Mesendoderm (in vitro differentiated cells): ENCODE measurements around the gene FBRSL1.

ENCODE experiments used
- DNase-seq: peaks from one replicate; pipeline ENCODE4 v3.0.0; 2013
- H2AK5ac ChIP-seq: 2 replicates; pipeline ENCODE4 v1.6.1; 2013; ENCODE audit warnings: low read length, inconsistent platforms
- H2BK120ac ChIP-seq: 2 replicates; pipeline ENCODE4 v1.6.1; 2013; ENCODE audit warnings: low read depth, mild to moderate bottlenecking, low read length, moderate library complexity, mixed read lengths
- H2BK15ac ChIP-seq: replicated peaks from 2 replicates; pipeline ENCODE4 v1.6.1; 2013; ENCODE audit warnings: low read depth, mild to moderate bottlenecking, moderate library complexity
- H2BK5ac ChIP-seq: 2 replicates; pipeline ENCODE4 v1.6.1; 2013; ENCODE audit warnings: low read length, inconsistent platforms
- H3K18ac ChIP-seq: 2 replicates; pipeline ENCODE4 v1.6.1; 2013; ENCODE audit warnings: mild to moderate bottlenecking, low read length, mixed read lengths
- H3K23ac ChIP-seq: one replicate; pipeline ENCODE4 v1.6.1; 2013; ENCODE audit warnings: low read length
- H3K27ac ChIP-seq: 2 replicates; pipeline ENCODE4 v1.5.1; 2013; ENCODE audit warnings: low read depth, mild to moderate bottlenecking, inconsistent platforms, low read length, moderate library complexity
- H3K27me3 ChIP-seq: 2 replicates; pipeline ENCODE4 v1.6.1; 2013; ENCODE audit warnings: low read length, control low read depth, mild to moderate bottlenecking, inconsistent platforms; ENCODE audit not compliant: insufficient read depth, poor library complexity
- H3K36me3 ChIP-seq: 2 replicates; pipeline ENCODE4 v1.6.1; 2013; ENCODE audit warnings: low read length, inconsistent platforms; ENCODE audit not compliant: control insufficient read depth, insufficient read depth
- H3K4ac ChIP-seq: one replicate; pipeline ENCODE4 v1.6.1; 2013; ENCODE audit warnings: low read depth, mild to moderate bottlenecking, low read length, moderate library complexity
- H3K4me1 ChIP-seq: 2 replicates; pipeline ENCODE4 v1.6.1; 2013; ENCODE audit warnings: low read depth, low read length, inconsistent platforms; ENCODE audit not compliant: control insufficient read depth
- H3K4me2 ChIP-seq: 2 replicates; pipeline ENCODE4 v1.6.1; 2013; ENCODE audit warnings: low read length
- H3K4me3 ChIP-seq: 2 replicates; pipeline ENCODE4 v1.5.1; 2013; ENCODE audit warnings: mild to moderate bottlenecking, low read length
- H3K56ac ChIP-seq: one replicate; pipeline ENCODE4 v1.6.1; 2013; ENCODE audit warnings: low read length
- H3K79me1 ChIP-seq: 2 replicates; pipeline ENCODE4 v1.6.1; 2013; ENCODE audit warnings: low read length, inconsistent platforms
- H3K79me2 ChIP-seq: 2 replicates; pipeline ENCODE4 v1.6.1; 2013; ENCODE audit warnings: mild to moderate bottlenecking, low read length; ENCODE audit not compliant: control insufficient read depth, insufficient read depth
- H3K9ac ChIP-seq: 2 replicates; pipeline ENCODE4 v1.6.1; 2013; ENCODE audit warnings: low read length, inconsistent platforms
- H4K5ac ChIP-seq: one replicate; pipeline ENCODE4 v1.6.1; 2013; ENCODE audit warnings: low read length
- H4K8ac ChIP-seq: one replicate; pipeline ENCODE4 v1.6.1; 2013; ENCODE audit warnings: low read depth, mild to moderate bottlenecking, control low read depth, low read length, moderate library complexity
- WGBS: extraction: QIAGEN DNeasy Blood & Tissue Kit; methylation state at CpG from one replicate; pipeline ENCODE4 v1.1.7; 2013; ENCODE audit warnings: low lambda C conversion rate, missing lambda C conversion rate; ENCODE audit not compliant: insufficient coverage; ENCODE audit errors: extremely low coverage; 5-methylcytosine and 5-hydroxymethylcytosine counted together

Gene FBRSL1

DNA sequence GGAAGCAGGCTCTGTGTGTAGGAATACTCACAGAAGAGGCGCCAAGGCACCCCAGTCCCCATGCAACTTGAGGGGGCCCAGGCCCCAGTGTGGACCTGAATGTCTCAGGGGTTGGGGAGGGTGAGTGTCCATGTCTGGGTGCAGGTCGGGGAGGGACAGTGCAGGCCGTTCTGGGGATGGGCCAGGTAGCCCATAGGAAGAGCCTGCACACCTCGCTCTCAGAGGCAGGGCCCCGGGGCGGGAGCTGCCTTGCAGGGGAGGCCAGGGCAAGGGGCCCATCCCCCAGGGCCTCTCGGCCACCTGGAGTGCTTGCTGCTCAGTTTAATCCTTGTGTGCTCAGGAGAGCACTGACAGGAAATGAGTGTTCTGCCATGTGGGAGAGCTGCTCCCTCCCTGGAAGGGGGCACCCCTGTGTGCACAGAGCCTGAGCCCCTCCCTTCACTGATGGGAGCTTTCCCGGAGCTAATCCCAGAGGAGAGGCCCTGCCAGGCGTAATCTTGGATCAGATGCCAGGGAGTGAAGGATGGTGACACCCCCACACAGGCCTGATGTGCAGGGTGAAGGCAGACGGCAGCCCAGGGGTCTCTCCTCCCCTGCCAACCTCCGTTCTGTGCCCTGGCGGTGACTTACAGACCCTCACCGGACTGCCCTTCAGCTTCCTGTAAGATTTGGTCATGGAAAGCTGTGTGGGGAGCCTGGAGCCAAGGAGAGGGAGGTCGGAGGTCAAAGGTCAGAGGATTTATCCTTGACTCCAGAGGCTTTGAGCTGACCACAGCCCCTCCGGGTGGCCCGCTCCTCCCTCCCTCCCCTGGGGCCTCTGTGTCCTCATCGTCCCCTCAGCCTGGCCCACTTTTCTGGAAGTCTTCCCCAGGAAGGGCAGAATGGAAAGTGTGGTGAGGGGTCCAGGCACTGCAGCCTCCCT lies 24.4 kb upstream of the FBRSL1 start:
- no peak overlapping the region for H3K4ac ChIP-seq
- no peaks in the 10 kb centered on the region for H3K79me1 ChIP-seq
- no peaks in the 10 kb centered on the region for H3K79me2 ChIP-seq
- no peak overlapping the region for H3K4me3 ChIP-seq
- no peak overlapping the region for H3K9ac ChIP-seq
- H3K18ac ChIP-seq, result no peak overlapping the region
- no CpG with 5 or more reads among the region's 17 CpGs for WGBS
- H3K23ac ChIP-seq, result no peak overlapping the region
- H3K4me2 ChIP-seq, result no peak overlapping the region
- H2BK15ac ChIP-seq, result no peak overlapping the region
- H2BK120ac ChIP-seq, result no peak overlapping the region
- no peaks in the 10 kb centered on the region for H3K36me3 ChIP-seq
- no peak overlapping the region for H2BK5ac ChIP-seq
- H3K27me3 ChIP-seq, result no peaks in the 10 kb centered on the region
- no peak overlapping the region for H3K27ac ChIP-seq
- H4K5ac ChIP-seq, result no peak overlapping the region
- no peaks in the 10 kb centered on the region for H3K4me1 ChIP-seq
- DNase-seq, result no peak
- no peak overlapping the region for H2AK5ac ChIP-seq
- H3K56ac ChIP-seq, result no peak overlapping the region
- no peak overlapping the region for H4K8ac ChIP-seq

DNA sequence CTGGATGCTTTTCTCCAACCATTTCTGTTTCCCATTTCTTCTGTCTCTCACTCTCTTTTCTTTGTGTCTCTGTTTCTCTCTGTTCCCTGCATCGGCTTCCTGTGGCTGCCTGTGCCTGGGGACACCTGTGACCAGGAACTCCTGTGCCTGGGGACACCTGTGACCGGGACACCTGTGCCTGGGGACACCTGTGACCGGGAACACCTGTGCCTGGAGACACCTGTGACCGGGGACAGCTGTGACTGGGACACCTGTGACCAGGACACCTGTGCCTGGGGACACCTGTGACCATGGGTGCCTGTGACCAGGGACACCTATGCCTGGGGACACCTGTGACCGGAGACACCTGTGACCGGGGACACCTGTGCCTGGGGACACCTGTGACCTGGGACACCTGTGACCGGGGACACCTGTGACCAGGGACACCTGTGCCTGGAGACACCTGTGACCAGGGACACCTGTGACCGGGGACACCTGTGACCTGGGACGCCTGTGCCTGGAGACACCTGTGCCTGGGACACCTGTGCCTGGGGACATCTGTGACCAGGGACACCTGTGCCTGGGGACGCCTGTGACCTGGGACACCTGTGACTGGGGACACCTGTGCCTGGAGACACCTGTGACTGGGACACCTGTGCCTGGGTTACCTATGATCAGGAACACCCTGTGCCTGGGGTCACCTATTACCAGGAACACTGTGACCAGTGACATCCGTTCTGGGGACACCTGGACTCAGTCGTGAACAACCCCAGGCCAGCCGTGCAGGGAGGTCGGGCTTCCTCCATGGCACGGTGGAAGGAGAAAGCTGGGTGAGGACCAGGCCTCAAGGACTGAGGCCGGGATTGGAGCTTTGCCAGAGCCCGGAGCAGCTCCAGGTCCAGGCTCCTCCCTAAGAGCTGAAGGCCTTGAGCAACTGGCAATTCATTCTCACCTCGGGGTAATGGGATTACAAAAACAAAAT lies 23.4 kb upstream of the FBRSL1 start:
- Histone ChIP-seq H3K27ac (no peak overlapping the region), H3K4ac (no peak overlapping the region), H3K23ac (no peak overlapping the region), H3K79me2 (no peaks in the 10 kb centered on the region), H3K18ac (no peak overlapping the region), H2BK5ac (no peak overlapping the region), H2AK5ac (no peak overlapping the region), H3K79me1 (no peaks in the 10 kb centered on the region), H3K36me3 (no peaks in the 10 kb centered on the region), H3K56ac (no peak overlapping the region), H3K4me1 (no peaks in the 10 kb centered on the region), H4K8ac (no peak overlapping the region), H3K9ac (no peak overlapping the region), H2BK120ac (no peak overlapping the region), H4K5ac (no peak overlapping the region), H3K27me3 (no peaks in the 10 kb centered on the region), H3K4me2 (no peak overlapping the region), H2BK15ac (no peak overlapping the region), H3K4me3 (no peak overlapping the region)
- WGBS, result no CpG with 5 or more reads among the region's 18 CpGs
- DNase-seq, result no peak

DNA sequence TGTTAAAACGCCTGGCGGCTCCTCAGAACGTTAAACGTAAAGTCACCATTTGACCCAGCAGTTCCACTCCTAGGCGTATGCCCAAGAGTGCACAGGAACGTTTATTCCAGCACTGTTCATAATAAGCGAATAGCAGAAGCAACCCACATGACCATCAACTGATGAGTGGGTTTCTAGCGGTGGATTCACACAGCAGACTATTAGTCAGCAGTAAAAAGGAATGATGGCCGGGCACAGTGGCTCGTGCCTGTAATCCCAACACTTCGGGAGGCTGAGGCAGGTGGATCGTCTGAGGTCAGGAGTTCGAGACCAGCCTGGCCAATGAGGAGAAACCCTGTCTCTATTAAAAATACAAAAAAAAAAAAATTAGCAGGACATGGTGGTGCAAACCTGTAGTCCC lies 22.4 kb upstream of the FBRSL1 start:
- WGBS, result no CpG with 5 or more reads among the region's 13 CpGs

DNA sequence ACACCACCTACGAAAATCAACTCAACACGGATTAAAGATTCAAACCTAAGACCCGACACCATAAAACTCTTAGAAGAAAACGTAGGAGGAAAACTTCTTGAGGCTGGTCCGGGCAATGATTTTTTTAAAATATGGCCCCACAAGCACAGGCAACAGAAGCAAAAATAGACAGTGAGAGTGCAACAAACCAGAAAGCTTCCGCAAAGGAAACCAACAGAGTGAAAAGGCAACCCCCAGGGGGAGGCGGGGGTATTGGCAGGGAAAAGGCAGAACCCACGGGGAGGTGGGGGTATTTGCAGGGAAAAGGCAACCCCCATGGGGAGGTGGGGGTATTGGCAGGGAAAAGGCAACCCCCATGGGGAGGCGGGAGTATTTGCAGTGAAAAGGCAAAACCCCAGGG lies 20.5 kb upstream of the FBRSL1 start:
- Histone ChIP-seq H4K5ac (no peak overlapping the region), H3K27ac (no peak overlapping the region), H3K79me1 (no peaks in the 10 kb centered on the region), H3K4me3 (no peak overlapping the region), H3K27me3 (no peaks in the 10 kb centered on the region), H2BK5ac (no peak overlapping the region), H3K56ac (no peak overlapping the region), H2BK120ac (no peak overlapping the region), H3K4me2 (no peak overlapping the region), H3K18ac (no peak overlapping the region), H3K9ac (no peak overlapping the region), H3K79me2 (no peaks in the 10 kb centered on the region), H2BK15ac (no peak overlapping the region), H3K4me1 (no peaks in the 10 kb centered on the region), H3K4ac (no peak overlapping the region), H2AK5ac (no peak overlapping the region), H3K36me3 (no peaks in the 10 kb centered on the region), H4K8ac (no peak overlapping the region), H3K23ac (no peak overlapping the region)
- DNase-seq, result no peak
- WGBS, result no CpG with 5 or more reads among the region's 9 CpGs

More for the DNA sequence above, 22.4 kb upstream of the FBRSL1 start:
- Histone ChIP-seq H2AK5ac (no peak overlapping the region), H3K36me3 (no peaks in the 10 kb centered on the region), H3K27me3 (no peaks in the 10 kb centered on the region), H3K27ac (no peak overlapping the region), H4K5ac (no peak overlapping the region), H3K4me1 (no peaks in the 10 kb centered on the region), H3K4me3 (no peak overlapping the region), H3K56ac (no peak overlapping the region), H3K79me1 (no peaks in the 10 kb centered on the region), H3K4me2 (no peak overlapping the region), H2BK15ac (no peak overlapping the region), H3K9ac (no peak overlapping the region), H3K4ac (no peak overlapping the region), H3K79me2 (no peaks in the 10 kb centered on the region), H2BK5ac (no peak overlapping the region), H2BK120ac (no peak overlapping the region), H3K18ac (no peak overlapping the region), H4K8ac (no peak overlapping the region), H3K23ac (no peak overlapping the region)
- no peak for DNase-seq

DNA sequence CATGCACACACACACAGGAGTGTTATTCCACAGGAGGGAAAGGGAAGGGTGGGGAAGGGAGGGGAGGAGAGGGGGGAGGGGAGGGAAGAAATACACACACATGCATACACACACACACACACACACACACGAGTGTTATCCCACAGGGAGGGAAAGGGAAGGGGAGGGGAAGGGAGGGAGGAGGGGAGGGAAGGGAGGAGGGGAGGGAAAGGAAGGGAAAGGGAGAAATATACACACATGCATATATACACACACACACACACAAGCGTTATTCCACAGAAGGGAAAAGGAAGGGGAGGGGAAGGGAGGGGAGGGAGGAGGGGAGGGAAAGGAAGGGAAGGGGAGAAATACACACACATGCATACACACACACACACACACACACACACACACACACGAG lies 19.6 kb upstream of the FBRSL1 start:
- H2BK15ac ChIP-seq, result no peak overlapping the region
- no peak overlapping the region for H3K56ac ChIP-seq
- no peak overlapping the region for H4K8ac ChIP-seq
- H3K79me2 ChIP-seq, result no peaks in the 10 kb centered on the region
- no peak for DNase-seq
- H3K27ac ChIP-seq, result no peak overlapping the region
- no peak overlapping the region for H3K4me3 ChIP-seq
- no peak overlapping the region for H3K4ac ChIP-seq
- no peak overlapping the region for H3K4me2 ChIP-seq
- no peaks in the 10 kb centered on the region for H3K4me1 ChIP-seq
- no peak overlapping the region for H2BK5ac ChIP-seq
- no CpG with 5 or more reads among the region's 3 CpGs for WGBS
- no peak overlapping the region for H3K9ac ChIP-seq
- H3K23ac ChIP-seq, result no peak overlapping the region
- no peak overlapping the region for H2AK5ac ChIP-seq
- no peaks in the 10 kb centered on the region for H3K79me1 ChIP-seq
- H2BK120ac ChIP-seq, result no peak overlapping the region
- no peaks in the 10 kb centered on the region for H3K36me3 ChIP-seq
- H3K27me3 ChIP-seq, result no peaks in the 10 kb centered on the region
- H4K5ac ChIP-seq, result no peak overlapping the region
- no peak overlapping the region for H3K18ac ChIP-seq
